ENCODE results near the gene ELMOD3.
"Not testable (repeated sequence)": the region's sequence is repeated elsewhere in the genome, so short reads cannot be mapped to it uniquely, and the experiment has no call there.

ELMOD3 gene

GRCh38 chr2:85329181-85329651 is 25.4 kb upstream of the ELMOD3 start:
- no peak for DNase-seq (ENCODE audit: low read depth, low spot score)

DNA sequence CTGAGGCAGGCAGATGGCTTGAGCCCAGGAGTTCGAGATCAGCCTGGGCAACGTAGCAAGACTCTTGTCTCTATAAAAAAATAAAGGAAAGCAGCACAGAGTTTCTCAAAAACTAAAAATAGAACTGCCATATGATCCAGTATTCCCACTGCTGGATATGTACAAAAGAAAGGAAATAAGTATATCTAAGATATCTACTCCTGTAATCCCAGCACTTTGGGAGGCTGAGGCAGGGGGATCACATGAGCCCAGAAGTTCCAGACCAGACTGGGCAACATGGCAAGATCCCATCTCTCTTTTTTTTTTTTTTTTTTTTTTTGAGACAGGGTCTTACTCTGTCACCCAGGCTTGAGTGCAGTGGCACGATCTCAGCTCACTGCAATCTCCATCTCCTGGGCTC is 24.9 kb upstream of the ELMOD3 start:
- not testable (repeated sequence) for DNase-seq (ENCODE audit: low read depth, low spot score)

GRCh38 chr2:85330839-85331636 is 23.5 kb upstream of the ELMOD3 start:
- DNase-seq (ENCODE audit: low read depth, low spot score) = no peak

DNA sequence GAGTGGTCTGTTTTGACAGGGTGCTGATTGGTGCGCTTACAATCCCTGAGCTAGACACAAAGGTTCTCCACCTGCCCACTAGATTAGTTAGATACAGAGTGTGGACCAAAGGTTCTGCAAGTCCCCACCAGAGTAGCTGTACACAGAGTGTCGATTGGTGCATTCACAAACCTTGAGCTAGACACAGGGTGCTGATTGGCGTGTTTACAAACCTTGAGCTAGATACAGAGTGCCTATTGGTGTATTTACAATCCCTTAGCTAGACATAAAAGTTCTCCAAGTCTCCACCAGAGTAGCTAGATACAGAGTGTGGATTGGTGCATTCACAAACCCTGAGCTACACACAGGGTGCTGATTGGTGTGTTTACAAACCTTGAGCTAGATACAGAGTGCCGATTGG is 20.7 kb upstream of the ELMOD3 start:
- not testable (repeated sequence) for DNase-seq (ENCODE audit: low read depth, low spot score)

GRCh38 chr2:85334928-85335327 is 19.6 kb upstream of the ELMOD3 start:
- DNase-seq (ENCODE audit: low read depth, low spot score) = no peak

DNA sequence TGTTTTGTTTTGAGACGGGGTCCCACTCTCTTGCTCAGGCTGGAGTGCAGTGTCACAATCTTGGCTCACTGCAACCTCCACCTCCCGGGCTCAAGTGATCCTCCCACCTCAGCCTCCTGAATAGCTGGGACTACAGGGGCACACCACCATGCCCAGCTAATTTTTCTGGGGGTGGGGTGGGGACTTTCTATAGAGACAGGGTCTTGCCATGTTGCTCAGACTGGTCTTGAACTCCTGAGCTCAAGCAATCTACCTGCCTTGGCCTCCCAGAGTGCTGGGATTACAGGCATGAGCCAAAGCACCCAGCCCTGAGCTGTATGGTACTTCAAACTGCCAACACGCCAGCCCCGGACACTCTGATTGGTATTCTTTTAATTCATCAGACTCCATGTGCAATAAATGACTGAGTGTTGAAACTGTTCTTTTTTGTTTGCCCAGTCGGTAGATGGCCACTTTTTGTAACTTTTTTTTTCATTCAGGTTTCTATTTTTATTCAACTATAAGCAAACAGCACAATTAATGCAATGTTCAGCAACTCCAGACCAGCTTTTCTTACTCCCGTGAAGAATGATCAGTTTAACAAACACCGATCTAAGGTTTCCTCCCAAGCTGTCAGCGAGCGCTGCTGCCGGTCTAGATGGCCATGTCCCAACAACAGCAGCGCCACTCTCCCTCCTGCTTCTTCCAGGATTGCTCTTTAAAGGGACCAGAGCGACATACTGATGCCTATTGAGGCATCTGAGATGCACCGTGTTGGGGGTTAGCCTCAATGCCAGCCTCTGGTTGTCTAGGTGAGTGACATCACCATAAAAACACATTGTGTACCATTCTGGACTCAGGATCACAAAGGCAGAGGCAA is 14.3 kb upstream of the ELMOD3 start:
- DNase-seq (ENCODE audit: low read depth, low spot score) = no peak

- no peak for DNase-seq (ENCODE audit: low read depth, low spot score)
These were observed 13.1 kb upstream of the ELMOD3 start for GRCh38 chr2:85341269-85342029.

GRCh38 chr2:85342156-85342555 is 12.4 kb upstream of the ELMOD3 start:
- DNase-seq (ENCODE audit: low read depth, low spot score) = no peak

- DNase-seq (ENCODE audit: low read depth, low spot score) = not testable (repeated sequence)
These were observed 11.2 kb upstream of the ELMOD3 start for GRCh38 chr2:85343207-85343895.

DNA sequence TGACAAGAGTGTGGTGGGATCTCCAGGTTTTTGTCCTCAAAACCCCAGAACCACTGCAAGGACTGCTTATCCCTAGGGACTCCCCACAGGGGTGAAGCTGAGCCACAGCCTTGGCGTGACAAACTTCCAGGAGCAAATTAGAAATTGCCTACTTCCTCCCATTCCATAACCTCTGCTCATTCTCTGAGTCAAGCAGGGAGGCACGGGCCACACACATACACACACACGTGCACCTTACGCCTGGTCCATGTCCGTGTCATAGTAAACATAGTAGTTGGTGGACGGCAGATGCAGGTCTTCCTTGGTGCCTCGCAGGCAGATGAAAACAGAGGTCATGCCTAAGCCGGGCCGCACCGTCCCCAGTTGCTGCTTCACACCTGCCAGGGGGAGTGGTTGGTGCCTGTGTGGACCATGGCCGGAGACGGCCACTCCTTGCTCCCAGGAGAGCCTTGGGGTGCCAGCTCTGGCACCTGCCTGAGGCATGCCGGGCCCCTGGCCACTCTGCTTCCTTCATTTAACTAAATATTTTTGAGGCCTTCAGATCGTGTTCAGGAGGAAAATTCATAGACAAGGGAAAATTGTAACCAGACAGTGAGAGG is 10.1 kb upstream of the ELMOD3 start:
- no peak for DNase-seq (ENCODE audit: low read depth, low spot score)

GRCh38 chr2:85347599-85347998 is 7.0 kb upstream of the ELMOD3 start:
- no peak for DNase-seq (ENCODE audit: low read depth, low spot score)

- DNase-seq (ENCODE audit: low read depth, low spot score) = no peak
These were observed 688 bp upstream of the ELMOD3 start for GRCh38 chr2:85353876-85354285.

GRCh38 chr2:85355073-85355410 is 473 bp downstream of the ELMOD3 start:
- DNase-seq (ENCODE audit: low read depth, low spot score) = no peak

DNA sequence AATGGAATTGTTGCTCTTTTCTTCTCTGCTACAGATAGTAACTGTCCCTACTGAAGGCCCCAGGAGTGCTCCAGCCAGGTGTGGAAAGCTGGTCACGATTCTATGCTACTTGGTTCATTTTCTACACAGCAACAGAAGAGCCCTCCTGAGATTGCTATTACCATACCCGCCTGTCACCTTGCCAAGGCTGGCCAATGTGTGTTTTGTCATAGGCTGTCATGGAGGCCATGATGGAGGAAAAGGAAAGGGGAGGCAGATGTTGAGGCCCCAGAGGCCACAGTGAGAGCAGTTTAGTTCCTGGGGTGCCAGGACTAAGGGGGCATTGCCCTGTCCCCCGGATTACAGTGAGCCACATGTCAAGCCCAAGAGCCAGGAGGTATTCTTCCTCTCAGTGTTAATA is 952 bp downstream of the ELMOD3 start:
- no peak for DNase-seq (ENCODE audit: low read depth, low spot score)

DNA sequence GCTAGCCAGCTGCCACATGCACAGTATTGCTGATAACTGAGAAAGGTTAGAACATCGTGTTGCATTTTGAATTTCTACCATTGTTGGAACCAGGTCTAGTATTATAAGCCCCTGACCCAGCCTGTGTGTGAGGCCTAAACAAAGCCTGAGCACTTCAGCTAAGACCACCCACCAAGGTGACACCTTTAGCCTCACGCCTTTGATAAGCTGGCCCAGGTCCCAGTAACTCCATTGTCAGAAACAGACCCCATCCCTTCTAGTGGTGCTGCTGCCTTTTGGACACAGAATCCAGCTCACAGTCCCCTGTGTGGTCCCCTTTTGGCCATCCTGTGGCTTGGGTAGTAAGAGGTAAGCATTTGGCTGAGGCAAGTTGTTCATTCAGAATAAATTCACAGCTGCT is 1.6 kb downstream of the ELMOD3 start:
- DNase-seq (ENCODE audit: low read depth, low spot score) = no peak

DNA sequence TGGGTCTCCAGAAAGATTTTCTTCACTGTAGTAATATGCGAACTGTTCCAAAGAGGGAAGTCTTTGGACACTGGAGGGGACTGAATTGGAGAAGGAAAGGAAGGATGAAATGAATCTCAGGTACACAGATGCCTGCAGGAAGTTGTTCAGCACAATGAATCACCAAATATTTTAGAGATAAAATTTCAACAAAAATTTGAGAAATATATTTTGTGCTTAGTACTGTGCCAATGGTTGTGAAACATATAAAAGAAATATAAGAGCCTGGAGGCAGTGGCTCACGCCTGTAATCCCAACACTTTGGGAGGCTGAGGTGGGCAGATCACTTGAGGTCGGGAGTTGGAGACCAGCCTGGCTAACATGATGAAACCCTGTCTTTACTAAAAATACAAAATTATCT is 3.2 kb downstream of the ELMOD3 start:
- DNase-seq (ENCODE audit: low read depth, low spot score) = no peak

GRCh38 chr2:85362653-85363387 is 8.3 kb downstream of the ELMOD3 start:
- DNase-seq (ENCODE audit: low read depth, low spot score) = not testable (repeated sequence)

DNA sequence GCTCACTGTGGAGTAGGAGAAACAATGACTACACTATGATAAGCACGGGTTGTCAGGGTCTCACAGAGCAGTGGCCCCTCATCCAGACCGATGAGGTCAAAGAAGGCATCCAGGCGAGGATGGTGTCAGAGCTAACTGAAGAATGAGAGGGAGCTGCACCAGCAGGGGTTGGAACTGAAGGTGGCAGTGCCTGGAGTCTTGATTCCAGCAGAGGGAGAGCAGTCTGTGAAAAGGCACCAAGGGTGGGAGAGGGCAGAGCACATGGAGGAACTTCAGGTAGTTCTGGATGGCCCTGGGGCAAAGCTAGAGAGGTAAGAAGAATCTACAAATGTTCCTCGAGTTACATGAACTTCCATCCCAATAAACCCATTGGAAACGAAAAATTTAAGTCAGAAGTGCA is 12.6 kb downstream of the ELMOD3 start:
- DNase-seq (ENCODE audit: low read depth, low spot score) = no peak

DNA sequence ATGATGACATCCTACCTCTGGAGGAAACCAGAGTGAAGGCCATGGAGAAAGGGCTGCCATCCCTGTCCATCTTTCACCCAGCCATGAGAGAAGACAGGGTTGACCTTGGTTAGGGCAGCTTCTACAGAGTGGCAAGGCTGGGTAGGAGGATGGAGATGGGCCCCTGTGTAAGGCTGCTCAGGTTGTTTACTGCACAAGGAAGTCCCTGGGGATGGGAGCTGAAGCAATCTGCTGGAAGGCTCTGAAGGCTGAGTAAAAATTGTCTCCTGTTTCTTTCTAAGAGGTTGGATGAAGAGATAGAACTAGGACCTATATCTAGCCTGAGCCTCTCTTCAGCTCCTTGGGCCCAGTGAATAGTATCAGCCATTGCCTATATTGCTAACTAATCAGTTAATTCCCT is 14.4 kb downstream of the ELMOD3 start:
- no peak for DNase-seq (ENCODE audit: low read depth, low spot score)

GRCh38 chr2:85369500-85369899 is 14.9 kb downstream of the ELMOD3 start:
- DNase-seq (ENCODE audit: low read depth, low spot score) = no peak

Data from activated CD4-positive, CD25-positive, alpha-beta regulatory T cell treated with anti-CD3 and anti-CD28 coated beads, Interleukin-2, amount 50 U/mL, for 16 hours (primary cell).